K562 (cell line): Measurements from ENCODE around the gene CHST12. TPM values are rescaled to one million over a fixed set of nuclear protein-coding genes. Genes with fewer than 3 reads are reported as not detected.

Source experiments
- CREB3L1 ChIP-seq: fragments of 450-650 bp; IDR thresholded peaks from 2 replicates; pipeline ENCODE4 v1.6.1; 2014; ENCODE audit warnings: low read depth, mild to moderate bottlenecking, moderate library complexity, borderline replicate concordance
- CREB5 ChIP-seq: fragments of 250-450 bp; sonication (Bioruptor Pico); IDR thresholded peaks from 2 replicates; pipeline ENCODE4 v1.5.0; 2020; ENCODE audit warnings: mild to moderate bottlenecking
- CTBP1 ChIP-seq: fragments of 450-650 bp; IDR thresholded peaks from 2 replicates; pipeline ENCODE4 v1.6.1; 2016; ENCODE audit warnings: borderline replicate concordance
- CUX1 ChIP-seq: fragments of 200-800 bp; sonication (Bioruptor generic); IDR thresholded peaks from 2 replicates; pipeline ENCODE4 v1.6.1; 2016; ENCODE audit warnings: missing genetic modification characterization, missing compliant biosample characterization
- DMBX1 ChIP-seq: fragments of 250-450 bp; sonication (Bioruptor Pico); IDR thresholded peaks from 2 replicates; pipeline ENCODE4 v1.8.0; 2022; ENCODE audit warnings: inconsistent platforms, mild to moderate bottlenecking, moderate library complexity, borderline replicate concordance
- E2F1 ChIP-seq: sonication (generic); formaldehyde crosslinking; IDR thresholded peaks from 2 replicates; pipeline ENCODE4 v1.8.1; 2023; ENCODE audit warnings: mild to moderate bottlenecking, missing genetic modification reagents, moderate library complexity
- HDAC1 ChIP-seq, 2 experiments: fragments of 450-650 bp; IDR thresholded peaks; 2 replicates each; pipeline ENCODE4 v1.6.1; 2016 to 2017; ENCODE audit warnings: inconsistent platforms in 1 of 2, mild to moderate bottlenecking in 1 of 2, moderate library complexity in 1 of 2
- HDAC8 ChIP-seq: fragments of 450-650 bp; IDR thresholded peaks from 2 replicates; pipeline ENCODE4 v1.6.1; 2016; ENCODE audit warnings: mild to moderate bottlenecking, missing genetic modification characterization, moderate library complexity, missing compliant biosample characterization
- MXD1 ChIP-seq: fragments of 250-450 bp; sonication (Bioruptor Pico); IDR thresholded peaks from 2 replicates; pipeline ENCODE4 v1.8.0; 2021; ENCODE audit warnings: borderline replicate concordance, mild to moderate bottlenecking, moderate library complexity; ENCODE audit not compliant: poor library complexity, severe bottlenecking
- NR2C1 ChIP-seq, 2 experiments: fragments of 450-650 bp; IDR thresholded peaks; 2 replicates each; pipeline ENCODE4 v1.6.1; 2017; ENCODE audit warnings: mild to moderate bottlenecking in 2 of 2, antibody characterized with exemption in 1 of 2, inconsistent platforms in 1 of 2, missing compliant biosample characterization in 1 of 2, missing genetic modification characterization in 1 of 2
- POLR2A ChIP-seq: fragments of 450-650 bp; conservative IDR thresholded peaks from 2 replicates; pipeline ENCODE4 v1.6.1; 2016
- STAG1 ChIP-seq: sonication (generic); formaldehyde crosslinking; IDR thresholded peaks from 2 replicates; pipeline ENCODE4 v1.5.0; 2020; ENCODE audit warnings: missing genetic modification reagents, borderline replicate concordance
- U2AF2 ChIP-seq: fragments of 200-400 bp; formaldehyde crosslinking; optimal IDR thresholded peaks from 2 replicates; pipeline ENCODE3; 2017; ENCODE audit warnings: low read depth, mild to moderate bottlenecking, low read length
- ZNF282 ChIP-seq: sonication (generic); formaldehyde crosslinking; IDR thresholded peaks from 2 replicates; pipeline ENCODE4 v1.8.1; 2023; ENCODE audit warnings: missing genetic modification reagents
- ZNF384 ChIP-seq: IDR thresholded peaks from 2 replicates; pipeline ENCODE4 v1.6.1; 2012; ENCODE audit warnings: low read depth, low read length, improper control_type of control experiment
- ZNF668 ChIP-seq: fragments of 250-450 bp; sonication (Bioruptor Pico); IDR thresholded peaks from 2 replicates; pipeline ENCODE4 v1.8.0; 2022; ENCODE audit warnings: mild to moderate bottlenecking, inconsistent platforms
- polyA plus RNA-seq, 8 experiments: library from polyadenylated mRNA; depleted of rRNA in 4 of 8; stranded (reverse) in 5 of 8; unstranded in 3 of 8; fragments of >200 nt; fragmentation: Nextera tagmentation in 2 of 8; fragmentation: Illumina TruSeq in 1 of 8; extraction: Ambion mirVana in 2 of 8; extraction: Trizol in 1 of 8; gene quantifications; 2 replicates each; pipeline versions ENCODE4 v1.2.1 to v1.2.3, GENCODE V29; 2011 to 2014; ENCODE audit warnings: inconsistent platforms in 1 of 8, missing spikeins in 1 of 8
- total RNA-seq, 7 experiments: library from RNA; depleted of rRNA in 6 of 7; stranded (reverse); fragments of >200 nt in 6 of 7; fragmentation: Illumina TruSeq in 2 of 7; extraction: Trizol in 2 of 7; gene quantifications; 2 replicates each; pipeline versions ENCODE4 v1.2.1 to v1.2.3, GENCODE V29; 2011 to 2021; ENCODE audit warnings: low replicate concordance in 1 of 7

The CHST12 gene
- total and polyA plus RNA-seq, 9 of the 15 experiments (the other 6 are each of a cell fraction or from before 2014, with no cell fraction given) = 0.18 to 19.8 (median 3.6) TPM

- TF ChIP-seq POLR2A = peak; percentile 88
- peak; percentile 9 for TF ChIP-seq CREB3L1
- no peak for TF ChIP-seq CREB5 (CRISPR knock-in tag)
- TF ChIP-seq CTBP1 = peak; percentile 35; the same call in 1 of the 2 replicates
- TF ChIP-seq U2AF2 = no peak
- TF ChIP-seq HDAC8 (tag) = peak; percentile 75; the same call in 1 of the 2 replicates
- peak; percentile 94 for TF ChIP-seq DMBX1 (CRISPR knock-in tag)
- TF ChIP-seq MXD1 (CRISPR knock-in tag) = peak; percentile 85
- peak; percentile 44; the same call in 1 of the 2 replicates for TF ChIP-seq ZNF668 (CRISPR knock-in tag)
- peak; percentile 98; the same call in 1 of the 2 replicates for TF ChIP-seq ZNF282 (CRISPR knock-in tag)
- TF ChIP-seq E2F1 (CRISPR knock-in tag) = peak; percentile 95
- TF ChIP-seq CUX1 = peak; percentile 92
- TF ChIP-seq STAG1 (CRISPR knock-in tag) = no peak
- TF ChIP-seq NR2C1 (IDR thresholded peaks at IDR 0.05) = no peak
- TF ChIP-seq NR2C1 (tag; IDR thresholded peaks at IDR 0.05) = peak; percentile 55
- TF ChIP-seq ZNF384 = 0 out of 2 replicates have a peak, but pooled peaks have one; percentile 32
- peak in 1 of 2 experiments; percentile 66; a peak in 2 of 4 replicates for TF ChIP-seq HDAC1 (IDR thresholded peaks at IDR 0.05)
These were observed 49.5 kb upstream of the CHST12 start (continued) for GRCh38 chr7:2353936-2354185.
